ENCODE data around the gene WDFY4. TPM values are rescaled to one million over a fixed set of nuclear protein-coding genes. Genes with fewer than 3 reads are reported as not detected.

Gene WDFY4
- total and polyA plus RNA-seq, 2 experiments from 2014 or later, result 0.14 TPM; not detected in 1

DNA sequence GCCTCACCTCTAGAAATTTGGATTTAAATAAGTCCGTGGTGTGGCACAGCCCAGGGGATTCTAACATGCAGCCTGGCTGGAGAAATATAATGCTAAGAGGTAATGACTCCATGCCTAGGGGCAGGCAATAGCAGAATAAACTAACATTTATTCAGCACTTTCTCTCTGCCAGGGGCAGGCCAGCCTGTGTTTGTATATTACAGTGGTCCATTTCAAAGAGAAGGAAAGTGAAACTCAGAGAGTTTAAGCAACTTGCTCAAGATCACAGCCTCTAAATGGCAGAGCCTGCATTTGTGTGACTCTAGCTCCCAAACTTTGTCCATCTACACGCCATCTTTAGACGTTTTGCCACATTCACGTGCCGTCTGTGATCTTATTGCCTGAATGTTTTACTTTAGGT is 261.7 kb downstream of the WDFY4 start:
- no peak overlapping the region for H2AFZ ChIP-seq
- no peaks in the 10 kb centered on the region for H3K9me2 ChIP-seq (ENCODE audit: insufficient read depth)
- no peak overlapping the region for H3K27ac ChIP-seq (ENCODE audit: low read depth)
- peaks cover 2% of the 10 kb centered on the region for H3K27me3 Mint-ChIP-seq (ENCODE audit: insufficient read depth, low read depth, poor library complexity)
- no peak for DNase-seq (ENCODE audit: low spot score)
- TF ChIP-seq CREB1 (CRISPR knock-in tag; IDR thresholded peaks at IDR 0.05; ENCODE audit: low read depth) (no peak), ZNF114 (CRISPR knock-in tag; IDR thresholded peaks at IDR 0.05) (no peak), STAT1 (IDR thresholded peaks at IDR 0.05; ENCODE audit: unreplicated experiment) (no peak), JUNB (IDR thresholded peaks at IDR 0.05; ENCODE audit: unreplicated experiment) (no peak), EZH2phosphoT487 (IDR thresholded peaks at IDR 0.05; ENCODE audit: unreplicated experiment) (no peak), REST (IDR thresholded peaks at IDR 0.05; ENCODE audit: unreplicated experiment) (no peak), EZH2 (IDR thresholded peaks at IDR 0.05; ENCODE audit: low read depth, unreplicated experiment) (no peak), POLR2AphosphoS5 (IDR thresholded peaks at IDR 0.05; ENCODE audit: low read depth) (no peak), ZNF331 (CRISPR knock-in tag; IDR thresholded peaks at IDR 0.05; ENCODE audit: low read depth) (no peak), NANOG (IDR thresholded peaks at IDR 0.05; ENCODE audit: borderline replicate concordance) (no peak)
- TF ChIP-seq, protein P1, sequence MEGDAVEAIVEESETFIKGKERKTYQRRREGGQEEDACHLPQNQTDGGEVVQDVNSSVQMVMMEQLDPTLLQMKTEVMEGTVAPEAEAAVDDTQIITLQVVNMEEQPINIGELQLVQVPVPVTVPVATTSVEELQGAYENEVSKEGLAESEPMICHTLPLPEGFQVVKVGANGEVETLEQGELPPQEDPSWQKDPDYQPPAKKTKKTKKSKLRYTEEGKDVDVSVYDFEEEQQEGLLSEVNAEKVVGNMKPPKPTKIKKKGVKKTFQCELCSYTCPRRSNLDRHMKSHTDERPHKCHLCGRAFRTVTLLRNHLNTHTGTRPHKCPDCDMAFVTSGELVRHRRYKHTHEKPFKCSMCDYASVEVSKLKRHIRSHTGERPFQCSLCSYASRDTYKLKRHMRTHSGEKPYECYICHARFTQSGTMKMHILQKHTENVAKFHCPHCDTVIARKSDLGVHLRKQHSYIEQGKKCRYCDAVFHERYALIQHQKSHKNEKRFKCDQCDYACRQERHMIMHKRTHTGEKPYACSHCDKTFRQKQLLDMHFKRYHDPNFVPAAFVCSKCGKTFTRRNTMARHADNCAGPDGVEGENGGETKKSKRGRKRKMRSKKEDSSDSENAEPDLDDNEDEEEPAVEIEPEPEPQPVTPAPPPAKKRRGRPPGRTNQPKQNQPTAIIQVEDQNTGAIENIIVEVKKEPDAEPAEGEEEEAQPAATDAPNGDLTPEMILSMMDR (conservative IDR thresholded peaks at IDR 0.05; ENCODE audit: low read depth in 2 of 2), result no peak
- TF ChIP-seq, protein P2, sequence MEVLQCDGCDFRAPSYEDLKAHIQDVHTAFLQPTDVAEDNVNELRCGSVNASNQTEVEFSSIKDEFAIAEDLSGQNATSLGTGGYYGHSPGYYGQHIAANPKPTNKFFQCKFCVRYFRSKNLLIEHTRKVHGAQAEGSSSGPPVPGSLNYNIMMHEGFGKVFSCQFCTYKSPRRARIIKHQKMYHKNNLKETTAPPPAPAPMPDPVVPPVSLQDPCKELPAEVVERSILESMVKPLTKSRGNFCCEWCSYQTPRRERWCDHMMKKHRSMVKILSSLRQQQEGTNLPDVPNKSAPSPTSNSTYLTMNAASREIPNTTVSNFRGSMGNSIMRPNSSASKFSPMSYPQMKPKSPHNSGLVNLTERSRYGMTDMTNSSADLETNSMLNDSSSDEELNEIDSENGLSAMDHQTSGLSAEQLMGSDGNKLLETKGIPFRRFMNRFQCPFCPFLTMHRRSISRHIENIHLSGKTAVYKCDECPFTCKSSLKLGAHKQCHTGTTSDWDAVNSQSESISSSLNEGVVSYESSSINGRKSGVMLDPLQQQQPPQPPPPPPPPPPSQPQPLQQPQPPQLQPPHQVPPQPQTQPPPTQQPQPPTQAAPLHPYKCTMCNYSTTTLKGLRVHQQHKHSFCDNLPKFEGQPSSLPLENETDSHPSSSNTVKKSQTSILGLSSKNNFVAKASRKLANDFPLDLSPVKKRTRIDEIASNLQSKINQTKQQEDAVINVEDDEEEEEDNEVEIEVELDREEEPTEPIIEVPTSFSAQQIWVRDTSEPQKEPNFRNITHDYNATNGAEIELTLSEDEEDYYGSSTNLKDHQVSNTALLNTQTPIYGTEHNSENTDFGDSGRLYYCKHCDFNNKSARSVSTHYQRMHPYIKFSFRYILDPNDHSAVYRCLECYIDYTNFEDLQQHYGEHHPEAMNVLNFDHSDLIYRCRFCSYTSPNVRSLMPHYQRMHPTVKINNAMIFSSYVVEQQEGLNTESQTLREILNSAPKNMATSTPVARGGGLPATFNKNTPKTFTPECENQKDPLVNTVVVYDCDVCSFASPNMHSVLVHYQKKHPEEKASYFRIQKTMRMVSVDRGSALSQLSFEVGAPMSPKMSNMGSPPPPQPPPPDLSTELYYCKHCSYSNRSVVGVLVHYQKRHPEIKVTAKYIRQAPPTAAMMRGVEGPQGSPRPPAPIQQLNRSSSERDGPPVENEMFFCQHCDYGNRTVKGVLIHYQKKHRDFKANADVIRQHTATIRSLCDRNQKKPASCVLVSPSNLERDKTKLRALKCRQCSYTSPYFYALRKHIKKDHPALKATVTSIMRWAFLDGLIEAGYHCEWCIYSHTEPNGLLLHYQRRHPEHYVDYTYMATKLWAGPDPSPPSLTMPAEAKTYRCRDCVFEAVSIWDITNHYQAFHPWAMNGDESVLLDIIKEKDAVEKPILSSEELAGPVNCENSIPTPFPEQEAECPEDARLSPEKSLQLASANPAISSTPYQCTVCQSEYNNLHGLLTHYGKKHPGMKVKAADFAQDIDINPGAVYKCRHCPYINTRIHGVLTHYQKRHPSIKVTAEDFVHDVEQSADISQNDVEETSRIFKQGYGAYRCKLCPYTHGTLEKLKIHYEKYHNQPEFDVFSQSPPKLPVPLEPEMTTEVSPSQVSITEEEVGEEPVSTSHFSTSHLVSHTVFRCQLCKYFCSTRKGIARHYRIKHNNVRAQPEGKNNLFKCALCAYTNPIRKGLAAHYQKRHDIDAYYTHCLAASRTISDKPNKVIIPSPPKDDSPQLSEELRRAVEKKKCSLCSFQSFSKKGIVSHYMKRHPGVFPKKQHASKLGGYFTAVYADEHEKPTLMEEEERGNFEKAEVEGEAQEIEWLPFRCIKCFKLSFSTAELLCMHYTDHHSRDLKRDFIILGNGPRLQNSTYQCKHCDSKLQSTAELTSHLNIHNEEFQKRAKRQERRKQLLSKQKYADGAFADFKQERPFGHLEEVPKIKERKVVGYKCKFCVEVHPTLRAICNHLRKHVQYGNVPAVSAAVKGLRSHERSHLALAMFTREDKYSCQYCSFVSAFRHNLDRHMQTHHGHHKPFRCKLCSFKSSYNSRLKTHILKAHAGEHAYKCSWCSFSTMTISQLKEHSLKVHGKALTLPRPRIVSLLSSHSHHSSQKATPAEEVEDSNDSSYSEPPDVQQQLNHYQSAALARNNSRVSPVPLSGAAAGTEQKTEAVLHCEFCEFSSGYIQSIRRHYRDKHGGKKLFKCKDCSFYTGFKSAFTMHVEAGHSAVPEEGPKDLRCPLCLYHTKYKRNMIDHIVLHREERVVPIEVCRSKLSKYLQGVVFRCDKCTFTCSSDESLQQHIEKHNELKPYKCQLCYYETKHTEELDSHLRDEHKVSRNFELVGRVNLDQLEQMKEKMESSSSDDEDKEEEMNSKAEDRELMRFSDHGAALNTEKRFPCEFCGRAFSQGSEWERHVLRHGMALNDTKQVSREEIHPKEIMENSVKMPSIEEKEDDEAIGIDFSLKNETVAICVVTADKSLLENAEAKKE (CRISPR knock-in tag; IDR thresholded peaks at IDR 0.05), result no peak
- TF ChIP-seq, protein P3, sequence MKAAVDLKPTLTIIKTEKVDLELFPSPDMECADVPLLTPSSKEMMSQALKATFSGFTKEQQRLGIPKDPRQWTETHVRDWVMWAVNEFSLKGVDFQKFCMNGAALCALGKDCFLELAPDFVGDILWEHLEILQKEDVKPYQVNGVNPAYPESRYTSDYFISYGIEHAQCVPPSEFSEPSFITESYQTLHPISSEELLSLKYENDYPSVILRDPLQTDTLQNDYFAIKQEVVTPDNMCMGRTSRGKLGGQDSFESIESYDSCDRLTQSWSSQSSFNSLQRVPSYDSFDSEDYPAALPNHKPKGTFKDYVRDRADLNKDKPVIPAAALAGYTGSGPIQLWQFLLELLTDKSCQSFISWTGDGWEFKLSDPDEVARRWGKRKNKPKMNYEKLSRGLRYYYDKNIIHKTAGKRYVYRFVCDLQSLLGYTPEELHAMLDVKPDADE (IDR thresholded peaks at IDR 0.05), result no peak
- no peaks in the 10 kb centered on the region for H3K4me1 ChIP-seq (ENCODE audit: insufficient read depth)
- no peak overlapping the region for H3K4me3 ChIP-seq
- peaks cover 12% of the 10 kb centered on the region; the same call in 2 of the 3 replicates for H3K4me1 Mint-ChIP-seq
- H3K4me2 ChIP-seq, result no peak overlapping the region
- H3K9me3 Mint-ChIP-seq, result no peaks in the 10 kb centered on the region
- H3K36me3 Mint-ChIP-seq (ENCODE audit: low read depth), result no peaks in the 10 kb centered on the region
- H3K79me2 ChIP-seq (replicated peaks; ENCODE audit: insufficient read depth), result no peaks in the 10 kb centered on the region
- no peaks in the 10 kb centered on the region for H3F3A ChIP-seq (replicated peaks; ENCODE audit: low read depth)
- no peak overlapping the region for H3K27ac Mint-ChIP-seq
- no peak for ATAC-seq
- no peaks in the 10 kb centered on the region for H3K27me3 ChIP-seq (ENCODE audit: insufficient read depth)
- no peaks in the 10 kb centered on the region for H4K20me1 ChIP-seq (replicated peaks; ENCODE audit: insufficient read depth)
- no peak overlapping the region for H3K4me3 Mint-ChIP-seq
- no peaks in the 10 kb centered on the region for H3K36me3 ChIP-seq (ENCODE audit: insufficient read depth)
